Tibial nerve (tissue), 4 donors: ENCODE data around the gene SAMD1.

Experiments
- CTCF ChIP-seq, 5 experiments: fragments of 200-600 bp in 3 of 5; fragments of 450-650 bp in 2 of 5; sonication (generic) in 3 of 5; IDR thresholded peaks; one replicate each; pipeline ENCODE4 v1.5.1; 2016 to 2019; ENCODE audit warnings: antibody characterized with exemption in 5 of 5, mild to moderate bottlenecking in 3 of 5, moderate library complexity in 2 of 5
- EP300 ChIP-seq, 2 donors: sonication (generic); formaldehyde crosslinking; IDR thresholded peaks; one replicate each; pipeline ENCODE4 v1.6.1; 2017; ENCODE audit warnings: antibody characterized with exemption in 2 of 2, mild to moderate bottlenecking in 1 of 2
- POLR2A ChIP-seq, 2 donors: fragments of 450-650 bp; IDR thresholded peaks; one replicate each; pipeline ENCODE4 v1.6.1; 2017; ENCODE audit warnings: antibody characterized with exemption in 2 of 2, mild to moderate bottlenecking in 2 of 2, moderate library complexity in 2 of 2

- TF ChIP-seq CTCF (IDR thresholded peaks at IDR 0.05) (no peak), POLR2A (IDR thresholded peaks at IDR 0.05) (no peak), EP300 (IDR thresholded peaks at IDR 0.05) (no peak)
Observed at GRCh38 chr19:14059652-14060155, 30.8 kb downstream of the SAMD1 start.
